ENCODE results near the gene SESN3.
A peak's percentile ranks its signal among the peaks of the same experiment; 100 is the strongest.
"Not testable (repeated sequence)": the region's sequence is repeated elsewhere in the genome, so short reads cannot be mapped to it uniquely, and the experiment has no call there.

The SESN3 gene

GRCh38 chr11:95231127-95231880 is at the start of gene SESN3:
Gene SESN3 (minus strand): TSS chr11:95231202. CDS start chr11:95230860, 342 bp downstream.
- no peak within 1 kb of the TSS for H3K4me3 Mint-ChIP-seq

GRCh38 chr11:95279921-95280868 is 49.2 kb upstream of the SESN3 start:
- CTCF ChIA-PET: no interaction called here
- Mint-ChIP-seq H3K4me1 (no peaks in the 10 kb centered on the region), H3K9me3 (no peaks in the 10 kb centered on the region), H3K27ac (no peak overlapping the region), H3K4me3 (no peak overlapping the region), H3K36me3 (no peaks in the 10 kb centered on the region), H3K27me3 (no peaks in the 10 kb centered on the region)
- DNase-seq: no peak

More at GRCh38 chr11:95231127-95231880, at the start of gene SESN3:
- peak; percentile 99 for DNase-seq
- Mint-ChIP-seq H3K27me3 (peaks cover 7% of the 10 kb centered on the region), H3K4me1 (peaks cover 56% of the 10 kb centered on the region), H3K27ac (peak within 1 kb of the TSS; percentile 93), H3K36me3 (peaks cover 9% of the 10 kb centered on the region), H3K9me3 (no peaks in the 10 kb centered on the region)
- CTCF ChIA-PET: interaction anchor here (0.6 to 2.8 kb wide), 21 partner anchors 12 to 532 kb away, joined by 3 to 76 read pairs (median 4); no protein-coding TSS in a partner anchor

GRCh38 chr11:95277868-95278267 is 46.9 kb upstream of the SESN3 start:
- CTCF ChIA-PET: no interaction called here
- no peaks in the 10 kb centered on the region for H3K27me3 Mint-ChIP-seq
- H3K27ac Mint-ChIP-seq: no peak overlapping the region
- H3K4me3 Mint-ChIP-seq: no peak overlapping the region
- H3K9me3 Mint-ChIP-seq: no peaks in the 10 kb centered on the region
- no peaks in the 10 kb centered on the region for H3K36me3 Mint-ChIP-seq
- no peaks in the 10 kb centered on the region for H3K4me1 Mint-ChIP-seq
- no peak for DNase-seq

- Mint-ChIP-seq H3K27ac (no peak overlapping the region), H3K36me3 (no peaks in the 10 kb centered on the region), H3K9me3 (no peaks in the 10 kb centered on the region), H3K4me3 (no peak overlapping the region), H3K27me3 (no peaks in the 10 kb centered on the region), H3K4me1 (no peaks in the 10 kb centered on the region)
- CTCF ChIA-PET: no interaction called here
- no peak for DNase-seq
Measured at GRCh38 chr11:95276139-95276538, 45.1 kb upstream of the SESN3 start.

GRCh38 chr11:95273618-95274017 is 42.6 kb upstream of the SESN3 start:
- H3K36me3 Mint-ChIP-seq, H3K27me3 Mint-ChIP-seq, H3K9me3 Mint-ChIP-seq, CTCF ChIA-PET, H3K4me3 Mint-ChIP-seq, H3K27ac Mint-ChIP-seq, H3K4me1 Mint-ChIP-seq, DNase-seq: not testable (repeated sequence)

- Mint-ChIP-seq H3K4me3 (no peak overlapping the region), H3K4me1 (peaks cover 4% of the 10 kb centered on the region), H3K27ac (no peak overlapping the region), H3K36me3 (no peaks in the 10 kb centered on the region), H3K9me3 (no peaks in the 10 kb centered on the region), H3K27me3 (peaks cover 4% of the 10 kb centered on the region)
- DNase-seq: no peak
- CTCF ChIA-PET: no interaction called here
Measured at GRCh38 chr11:95269036-95269819, 38.2 kb upstream of the SESN3 start.

GRCh38 chr11:95268391-95268790 is 37.4 kb upstream of the SESN3 start:
- CTCF ChIA-PET: no interaction called here
- H3K9me3 Mint-ChIP-seq: no peaks in the 10 kb centered on the region
- no peak overlapping the region for H3K4me3 Mint-ChIP-seq
- no peaks in the 10 kb centered on the region for H3K36me3 Mint-ChIP-seq
- no peak for DNase-seq
- H3K4me1 Mint-ChIP-seq: peaks cover 12% of the 10 kb centered on the region
- H3K27me3 Mint-ChIP-seq: peaks cover 4% of the 10 kb centered on the region
- H3K27ac Mint-ChIP-seq: no peak overlapping the region

- CTCF ChIA-PET: interaction anchor here (1.3 kb wide), 1 partner anchor 53 kb away, joined by 3 read pairs; no protein-coding TSS in a partner anchor
- H3K4me3 Mint-ChIP-seq: no peak overlapping the region
- H3K27ac Mint-ChIP-seq: no peak overlapping the region
- no peak for DNase-seq
- no peaks in the 10 kb centered on the region for H3K9me3 Mint-ChIP-seq
- no peaks in the 10 kb centered on the region for H3K36me3 Mint-ChIP-seq
- H3K4me1 Mint-ChIP-seq: peaks cover 19% of the 10 kb centered on the region
- H3K27me3 Mint-ChIP-seq: peaks cover 4% of the 10 kb centered on the region
Measured at GRCh38 chr11:95267601-95268213, 36.7 kb upstream of the SESN3 start.

- Mint-ChIP-seq H3K9me3 (no peaks in the 10 kb centered on the region), H3K27ac (no peak overlapping the region), H3K4me3 (no peak overlapping the region), H3K36me3 (no peaks in the 10 kb centered on the region), H3K27me3 (peaks cover 4% of the 10 kb centered on the region), H3K4me1 (peaks cover 20% of the 10 kb centered on the region)
- CTCF ChIA-PET: interaction anchor here (1.3 to 1.6 kb wide), 2 partner anchors 52 to 439 kb away, joined by 3 to 6 read pairs; no protein-coding TSS in a partner anchor
- no peak for DNase-seq
Measured at GRCh38 chr11:95266751-95267374, 35.9 kb upstream of the SESN3 start.

- no peaks in the 10 kb centered on the region for H3K36me3 Mint-ChIP-seq
- H3K27ac Mint-ChIP-seq: no peak overlapping the region
- no peaks in the 10 kb centered on the region for H3K9me3 Mint-ChIP-seq
- H3K4me3 Mint-ChIP-seq: no peak overlapping the region
- peaks cover 20% of the 10 kb centered on the region for H3K4me1 Mint-ChIP-seq
- CTCF ChIA-PET: no interaction called here
- H3K27me3 Mint-ChIP-seq: peaks cover 4% of the 10 kb centered on the region
- no peak for DNase-seq
Measured at GRCh38 chr11:95264881-95265280, 33.9 kb upstream of the SESN3 start.

- H3K27me3 Mint-ChIP-seq: peaks cover 3% of the 10 kb centered on the region
- no peaks in the 10 kb centered on the region for H3K9me3 Mint-ChIP-seq
- H3K4me3 Mint-ChIP-seq: no peak overlapping the region
- H3K36me3 Mint-ChIP-seq: no peaks in the 10 kb centered on the region
- H3K27ac Mint-ChIP-seq: no peak overlapping the region
- CTCF ChIA-PET: interaction anchor here (0.8 to 1.6 kb wide), 2 partner anchors 9 to 31 kb away, joined by 3 to 5 read pairs; no protein-coding TSS in a partner anchor
- peaks cover 18% of the 10 kb centered on the region for H3K4me1 Mint-ChIP-seq
- peak; percentile 24 for DNase-seq
Measured at GRCh38 chr11:95262994-95263765, 32.2 kb upstream of the SESN3 start.

- peaks cover 7% of the 10 kb centered on the region for H3K9me3 Mint-ChIP-seq
- DNase-seq: no peak
- peaks cover 3% of the 10 kb centered on the region for H3K27me3 Mint-ChIP-seq
- no peak overlapping the region for H3K4me3 Mint-ChIP-seq
- peaks cover 3% of the 10 kb centered on the region for H3K36me3 Mint-ChIP-seq
- CTCF ChIA-PET: no interaction called here
- peaks cover 44% of the 10 kb centered on the region for H3K4me1 Mint-ChIP-seq
- no peak overlapping the region for H3K27ac Mint-ChIP-seq
Measured at GRCh38 chr11:95257456-95257971, 26.5 kb upstream of the SESN3 start.
